NB4 (cell line): ENCODE results near the gene DCC.

Experiments
- CTCF ChIP-seq: IDR thresholded peaks from one replicate; pipeline ENCODE4 v1.5.1; 2012; ENCODE audit warnings: low read depth, low read length
- MAX ChIP-seq: IDR thresholded peaks from 2 replicates; pipeline ENCODE4 v1.6.1; 2011; ENCODE audit warnings: low read depth, low read length

GRCh38 chr18:53472546-53472945, 1132.5 kb downstream of the DCC start:
- TF ChIP-seq CTCF (no peak), MAX (no peak)
